Cardiac fibroblast (primary cell): Measurements from ENCODE around the gene DNLZ.
"Not testable (repeated sequence)": the region's sequence is repeated elsewhere in the genome, so short reads cannot be mapped to it uniquely, and the experiment has no call there.

Experiments
- DNase-seq, 2 donors: peaks; one replicate each; pipeline versions ENCODE4 v3.0.0 to v3.0.0-alpha.2; 2010; ENCODE audit warnings: low read depth in 2 of 2
- H3K4me3 ChIP-seq, 2 donors: replicated peaks in 1 of 2; 1 replicate in 1 of 2; 2 replicates in 1 of 2; pipeline ENCODE4 v1.5.1; 2011; ENCODE audit warnings: low read depth in 2 of 2, low read length in 2 of 2, mild to moderate bottlenecking in 2 of 2, moderate library complexity in 1 of 2
- TF ChIP-seq, protein P1 (sequence below): IDR thresholded peaks from one replicate; pipeline ENCODE4 v1.5.1; 2011; ENCODE audit warnings: low read depth, mild to moderate bottlenecking, low read length, inconsistent platforms

The DNLZ gene

DNA sequence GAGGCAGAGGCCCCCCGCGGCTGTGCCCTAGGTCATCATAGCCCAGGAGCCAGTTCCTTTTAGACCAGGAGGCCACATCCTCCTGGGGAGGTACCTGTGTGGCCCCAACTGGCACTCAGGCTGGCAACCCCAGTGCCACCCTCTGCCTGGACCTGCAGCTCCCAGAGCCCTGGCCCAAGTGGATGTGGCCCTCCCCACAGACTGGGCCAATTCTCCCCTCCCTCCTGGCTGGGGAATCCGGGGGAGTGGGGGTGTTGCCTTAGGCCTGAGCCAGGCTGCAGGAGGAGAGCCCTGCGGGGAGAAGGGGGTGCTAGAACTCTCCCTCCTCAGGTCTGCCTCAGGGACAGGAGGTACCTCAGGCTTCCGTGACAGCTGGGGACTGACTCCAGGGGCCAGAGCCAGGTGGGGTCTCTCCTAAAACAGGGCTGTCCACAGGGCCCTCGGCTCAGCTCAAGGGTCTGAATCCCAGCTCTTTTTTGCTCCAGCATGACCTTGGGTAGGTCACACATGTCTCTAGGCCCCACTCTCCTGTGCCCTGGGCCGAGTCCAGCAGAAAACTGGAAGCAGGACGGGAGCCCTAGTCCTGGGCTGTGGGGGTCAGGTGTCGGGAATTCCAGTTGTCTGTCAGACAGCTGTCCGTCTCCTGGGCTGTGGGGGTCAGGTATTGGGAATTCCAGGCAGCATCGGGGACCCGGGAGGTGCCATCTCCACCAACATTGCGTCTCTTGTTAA is 9.6 kb downstream of the DNLZ start:
- DNase-seq: no peak
- no peak overlapping the region for H3K4me3 ChIP-seq
- TF ChIP-seq, protein P1, sequence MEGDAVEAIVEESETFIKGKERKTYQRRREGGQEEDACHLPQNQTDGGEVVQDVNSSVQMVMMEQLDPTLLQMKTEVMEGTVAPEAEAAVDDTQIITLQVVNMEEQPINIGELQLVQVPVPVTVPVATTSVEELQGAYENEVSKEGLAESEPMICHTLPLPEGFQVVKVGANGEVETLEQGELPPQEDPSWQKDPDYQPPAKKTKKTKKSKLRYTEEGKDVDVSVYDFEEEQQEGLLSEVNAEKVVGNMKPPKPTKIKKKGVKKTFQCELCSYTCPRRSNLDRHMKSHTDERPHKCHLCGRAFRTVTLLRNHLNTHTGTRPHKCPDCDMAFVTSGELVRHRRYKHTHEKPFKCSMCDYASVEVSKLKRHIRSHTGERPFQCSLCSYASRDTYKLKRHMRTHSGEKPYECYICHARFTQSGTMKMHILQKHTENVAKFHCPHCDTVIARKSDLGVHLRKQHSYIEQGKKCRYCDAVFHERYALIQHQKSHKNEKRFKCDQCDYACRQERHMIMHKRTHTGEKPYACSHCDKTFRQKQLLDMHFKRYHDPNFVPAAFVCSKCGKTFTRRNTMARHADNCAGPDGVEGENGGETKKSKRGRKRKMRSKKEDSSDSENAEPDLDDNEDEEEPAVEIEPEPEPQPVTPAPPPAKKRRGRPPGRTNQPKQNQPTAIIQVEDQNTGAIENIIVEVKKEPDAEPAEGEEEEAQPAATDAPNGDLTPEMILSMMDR: no peak

DNA sequence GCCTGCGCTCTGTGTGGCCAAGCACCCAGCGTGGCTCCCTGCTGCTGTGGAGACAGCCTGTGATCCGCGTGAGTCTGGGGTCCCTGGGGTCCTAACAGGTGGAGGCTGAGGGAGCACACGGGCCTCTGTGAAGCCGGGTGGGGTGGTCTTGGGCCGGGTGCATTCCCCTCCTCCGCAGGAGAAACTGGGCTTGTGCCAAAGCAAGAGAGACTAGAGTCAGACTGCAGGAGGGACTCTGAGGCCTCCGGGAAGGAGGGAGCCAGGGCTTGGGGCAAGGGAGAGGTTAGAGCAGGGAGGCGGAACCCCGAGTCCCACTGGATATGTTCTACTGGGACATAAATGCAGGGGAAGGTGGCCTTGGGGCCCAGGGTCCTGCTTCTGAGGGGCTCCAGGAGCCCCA is 10.5 kb downstream of the DNLZ start:
- no peak overlapping the region for H3K4me3 ChIP-seq
- DNase-seq: no peak
- TF ChIP-seq, protein P1: no peak

DNA sequence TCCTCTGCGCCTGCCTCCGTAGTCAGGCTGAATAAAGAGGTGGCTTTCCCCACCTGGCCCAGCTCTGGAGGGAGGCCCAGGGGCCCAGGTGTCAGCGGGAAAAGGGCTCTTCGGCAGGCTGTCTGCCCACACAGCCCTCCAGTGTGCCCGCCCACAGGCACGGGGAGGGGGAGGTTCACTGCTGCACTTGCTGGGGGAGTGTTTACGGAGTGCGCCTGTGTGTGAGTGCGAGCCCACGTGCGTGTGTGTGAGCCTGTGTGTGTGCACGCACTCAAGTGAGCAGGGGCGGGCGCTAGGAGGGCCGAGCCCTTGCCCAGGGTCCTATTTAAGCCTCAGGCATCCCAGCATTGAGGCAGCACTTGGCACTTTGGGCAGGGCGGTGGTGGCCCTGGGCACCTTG is 10.9 kb downstream of the DNLZ start:
- no peak for DNase-seq
- H3K4me3 ChIP-seq: no peak overlapping the region
- TF ChIP-seq, protein P1: no peak

DNA sequence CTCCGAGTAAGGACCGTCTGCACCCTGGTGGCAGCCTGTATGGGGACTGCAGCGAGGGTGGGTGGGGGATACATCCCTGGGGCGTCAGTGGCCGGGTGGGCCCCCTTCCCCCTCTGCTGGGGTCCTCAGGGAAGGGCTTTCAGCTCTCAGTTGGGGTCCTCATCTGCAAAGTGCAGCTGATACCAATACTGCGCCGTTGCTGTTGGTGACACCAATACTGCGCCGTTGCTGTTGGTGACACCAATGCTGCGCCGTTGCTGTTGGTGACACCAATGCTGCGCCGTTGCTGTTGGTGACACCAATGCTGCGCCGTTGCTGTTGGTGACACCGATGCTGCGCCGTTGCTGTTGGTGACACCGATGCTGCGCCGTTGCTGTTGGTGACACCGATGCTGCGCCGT is 11.7 kb downstream of the DNLZ start:
- not testable (repeated sequence) for H3K4me3 ChIP-seq, DNase-seq

DNA sequence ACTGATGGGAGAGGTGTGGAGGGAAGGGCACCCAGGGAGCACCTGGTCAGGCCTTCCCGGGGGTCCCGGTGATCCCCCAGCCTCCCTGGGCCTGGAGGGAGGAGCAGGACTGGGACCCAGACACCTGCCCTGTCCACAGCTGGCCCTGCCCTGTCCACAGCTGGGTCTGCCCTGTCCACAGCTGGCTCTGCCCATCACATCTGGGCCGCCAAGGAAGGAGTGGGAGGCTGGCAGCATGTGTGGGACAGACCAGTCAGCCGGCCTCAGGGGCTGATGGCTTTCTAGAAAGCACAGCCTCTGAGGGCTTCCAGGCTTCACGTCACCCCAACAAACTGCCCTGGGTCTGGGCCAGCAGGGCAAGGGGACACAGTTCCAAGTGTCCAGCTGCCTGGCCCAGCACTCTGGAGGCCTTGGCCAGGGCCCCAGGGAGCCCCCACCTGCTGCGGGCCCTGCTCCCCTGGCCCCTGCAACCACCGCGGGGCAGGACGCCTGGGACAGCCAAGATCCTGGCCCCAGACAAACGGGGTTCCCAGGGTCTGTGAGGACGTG is 12.2 kb downstream of the DNLZ start:
- TF ChIP-seq, protein P1: no peak

DNA sequence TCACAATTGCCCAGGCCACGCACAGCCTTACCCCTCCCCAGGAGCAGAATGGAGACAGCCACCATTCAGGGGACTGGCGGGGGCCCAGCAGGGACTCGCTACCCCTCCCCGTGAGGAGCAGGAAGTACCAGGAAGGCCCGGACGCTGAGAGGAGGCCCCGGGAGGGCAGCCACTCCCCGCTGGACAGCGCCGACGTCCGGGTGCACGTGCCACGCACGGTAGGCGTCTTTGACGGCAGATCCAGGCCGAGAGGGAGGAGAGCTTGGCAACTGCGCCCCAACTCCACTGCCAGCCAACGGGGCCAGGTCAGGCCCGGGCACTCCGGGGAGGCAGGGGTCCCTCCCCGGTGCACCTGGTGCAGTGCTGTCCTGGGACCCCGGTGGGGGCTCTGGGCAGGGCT is 14.0 kb downstream of the DNLZ start:
- TF ChIP-seq, protein P1: no peak

More for the DNA sequence above, 12.2 kb downstream of the DNLZ start:
- no peak for DNase-seq
- no peak overlapping the region for H3K4me3 ChIP-seq

DNA sequence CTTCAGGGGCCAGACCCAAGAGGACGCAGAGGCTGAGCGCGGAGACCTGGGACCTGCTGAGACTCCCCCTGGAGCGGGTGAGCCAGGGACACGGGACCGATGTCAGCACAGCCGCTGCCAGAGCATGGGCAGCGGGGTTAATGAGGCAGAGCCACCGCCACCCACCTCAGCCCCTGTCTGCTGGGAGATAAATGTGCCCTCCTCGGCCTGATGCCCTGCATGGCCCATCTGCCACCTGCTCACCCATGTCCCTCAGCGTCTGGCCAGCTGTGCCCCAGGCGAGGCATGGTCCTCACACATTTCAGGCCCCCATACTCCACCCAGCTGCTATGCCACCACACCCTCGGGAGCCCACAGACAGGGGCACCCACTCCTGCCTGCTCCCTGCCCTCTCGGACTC is 14.9 kb downstream of the DNLZ start:
- no peak for DNase-seq
- H3K4me3 ChIP-seq: no peak overlapping the region
- TF ChIP-seq, protein P1: no peak

More for the DNA sequence above, 14.0 kb downstream of the DNLZ start:
- no peak overlapping the region for H3K4me3 ChIP-seq
- DNase-seq: no peak
